ENCODE data around the gene CNNM4.

CNNM4 gene

DNA sequence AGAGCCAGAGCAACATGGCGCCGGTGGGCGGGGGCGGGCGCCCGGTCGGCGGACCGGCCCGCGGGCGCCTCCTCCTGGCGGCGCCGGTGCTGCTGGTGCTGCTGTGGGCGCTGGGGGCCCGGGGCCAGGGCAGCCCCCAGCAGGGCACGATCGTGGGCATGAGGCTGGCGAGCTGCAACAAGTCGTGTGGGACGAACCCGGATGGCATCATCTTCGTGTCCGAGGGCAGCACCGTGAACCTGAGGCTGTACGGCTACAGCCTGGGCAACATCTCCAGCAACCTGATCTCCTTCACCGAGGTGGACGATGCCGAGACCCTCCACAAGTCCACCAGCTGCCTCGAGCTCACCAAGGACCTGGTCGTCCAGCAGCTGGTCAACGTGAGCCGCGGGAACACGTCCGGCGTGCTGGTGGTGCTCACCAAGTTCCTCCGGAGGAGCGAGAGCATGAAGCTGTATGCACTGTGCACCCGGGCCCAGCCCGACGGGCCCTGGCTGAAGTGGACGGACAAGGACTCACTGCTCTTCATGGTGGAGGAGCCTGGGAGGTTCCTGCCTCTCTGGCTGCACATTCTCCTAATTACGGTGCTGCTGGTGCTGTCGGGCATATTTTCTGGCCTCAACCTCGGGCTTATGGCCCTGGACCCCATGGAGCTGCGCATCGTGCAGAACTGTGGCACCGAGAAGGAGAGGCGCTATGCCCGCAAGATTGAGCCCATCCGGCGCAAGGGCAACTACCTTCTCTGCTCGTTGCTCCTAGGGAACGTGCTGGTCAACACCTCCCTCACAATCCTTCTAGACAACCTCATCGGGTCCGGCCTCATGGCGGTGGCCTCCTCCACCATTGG, 507 bp downstream of the CNNM4 start:
- no peak for DNase-seq

DNA sequence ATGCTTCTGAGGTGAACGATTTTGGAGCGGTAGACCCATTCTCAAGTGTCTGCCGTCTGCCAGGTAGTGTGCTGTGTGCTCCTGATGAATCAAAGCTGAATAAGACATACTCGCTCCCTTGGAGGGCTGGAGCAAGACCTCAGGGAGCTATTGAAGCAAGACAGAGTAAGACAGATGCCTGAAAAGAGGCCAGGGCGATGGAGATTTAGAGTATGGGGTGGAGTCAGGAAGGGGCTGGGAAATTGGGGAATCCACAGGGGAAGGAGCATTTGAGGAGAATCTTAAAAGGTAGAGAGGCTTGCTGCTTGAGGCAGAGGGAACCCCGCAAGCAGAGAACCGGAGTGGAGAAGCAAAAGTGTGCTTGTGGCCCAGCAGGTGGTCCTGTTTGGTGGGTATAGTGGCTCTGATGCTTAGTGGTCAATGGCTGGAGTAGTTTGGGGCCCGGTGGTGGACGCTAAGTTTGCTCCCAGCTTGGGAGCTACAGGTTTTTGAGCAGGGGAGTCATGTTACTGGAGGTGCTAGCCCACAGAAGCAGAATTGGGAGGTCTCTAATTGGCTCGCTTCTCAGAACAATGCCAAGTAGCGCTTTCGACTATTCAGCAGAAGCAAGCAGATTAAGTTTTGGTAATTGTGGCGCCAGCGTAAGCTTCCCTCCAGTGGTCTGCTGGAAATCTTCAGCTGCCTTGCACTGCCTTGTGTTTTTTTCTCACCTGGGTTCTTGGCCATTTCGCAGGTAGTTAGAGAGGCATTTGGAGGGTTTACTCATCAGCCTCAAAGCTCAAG, 2.0 kb downstream of the CNNM4 start:
- DNase-seq: no peak

DNA sequence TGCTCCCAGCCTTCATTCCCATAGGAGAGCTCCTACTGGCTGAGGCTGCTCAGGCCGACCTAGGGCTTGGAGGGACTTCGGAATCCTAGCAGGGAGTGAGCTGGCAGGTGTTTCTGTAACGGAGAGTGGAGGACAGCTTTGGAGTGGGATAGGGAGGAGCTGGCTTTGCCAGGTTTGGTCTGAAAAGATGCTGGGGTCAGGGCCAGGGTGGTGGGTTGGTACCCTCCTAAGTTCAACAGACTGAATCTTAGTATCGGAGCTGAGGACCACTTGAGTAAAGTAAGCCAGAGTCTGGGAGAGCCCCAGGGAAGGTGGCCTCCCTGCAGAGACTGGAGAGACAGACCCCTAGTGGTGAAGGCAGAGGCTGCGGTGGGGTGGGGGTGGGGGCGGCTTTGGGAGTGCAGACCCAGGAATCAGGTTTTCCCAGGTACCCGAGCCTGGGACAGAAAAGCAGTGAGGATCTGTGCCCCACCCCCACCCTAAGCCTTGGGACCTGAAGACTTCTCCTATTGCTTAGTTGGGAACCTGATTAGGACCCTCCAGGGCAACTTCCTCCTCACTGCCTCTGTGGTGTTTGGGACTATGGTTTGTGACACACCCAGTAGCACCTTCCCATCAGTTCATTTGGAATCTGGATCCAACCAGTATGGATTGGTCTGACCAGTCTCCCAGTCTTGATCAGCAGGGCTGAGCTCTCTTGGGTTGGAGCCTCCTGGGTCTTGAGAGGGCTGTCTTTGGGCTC, 3.0 kb downstream of the CNNM4 start:
- DNase-seq: no peak

DNA sequence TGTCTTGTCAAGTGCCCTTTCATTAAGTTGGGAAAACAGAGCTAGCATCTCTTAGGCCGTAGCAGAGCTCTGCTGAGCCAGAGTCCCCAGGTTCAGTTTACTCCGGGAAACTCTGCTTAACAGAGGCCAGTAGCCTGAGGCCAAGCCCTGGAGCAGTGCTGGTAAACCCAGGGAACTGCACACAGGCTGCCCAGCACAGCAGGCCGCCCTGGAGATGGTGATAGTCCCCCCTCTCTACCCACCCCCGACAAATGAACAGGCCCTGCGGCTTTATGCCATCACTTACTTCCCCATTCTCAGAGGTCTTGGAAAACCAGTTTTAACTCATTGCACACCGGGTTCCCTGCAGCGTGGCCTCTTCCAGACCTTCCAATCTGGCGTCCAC, 3.5 kb downstream of the CNNM4 start:
- no peak for DNase-seq

DNA sequence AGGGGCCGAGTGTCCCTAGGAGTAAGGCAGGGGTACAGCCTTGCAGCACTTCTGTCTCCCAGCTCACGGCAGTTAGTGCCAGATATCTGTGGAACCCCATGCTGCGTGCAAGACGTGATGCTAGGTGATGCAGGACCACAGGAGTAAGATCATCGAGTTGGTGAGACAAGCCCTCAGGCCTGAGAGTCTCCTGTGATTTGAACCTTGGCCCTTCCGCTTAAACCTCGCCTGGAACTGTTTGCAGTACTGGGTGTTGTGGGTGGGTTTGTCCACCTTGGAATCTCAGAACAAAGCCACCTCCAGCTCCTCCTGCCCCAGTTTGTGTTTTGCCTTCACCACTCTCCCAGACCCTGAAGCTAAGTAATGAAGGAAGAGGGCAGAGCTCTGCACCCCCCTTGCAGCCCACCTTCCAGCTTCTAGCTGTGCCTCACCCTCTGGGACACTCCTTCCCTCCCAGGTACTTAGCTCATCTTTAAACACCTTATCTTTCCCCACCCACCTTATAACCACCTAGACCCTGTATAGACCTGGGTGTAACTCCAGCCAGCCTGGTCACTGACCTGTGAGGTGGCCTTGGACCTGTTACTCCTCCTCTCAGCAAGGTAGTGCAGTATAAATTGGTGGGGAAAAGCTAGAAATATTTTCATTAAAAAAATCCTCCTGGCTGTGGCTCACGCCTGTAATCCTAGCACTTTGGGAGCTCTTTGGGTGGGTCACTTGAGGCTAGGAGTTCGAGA, 6.6 kb downstream of the CNNM4 start:
- no peak for DNase-seq

DNA sequence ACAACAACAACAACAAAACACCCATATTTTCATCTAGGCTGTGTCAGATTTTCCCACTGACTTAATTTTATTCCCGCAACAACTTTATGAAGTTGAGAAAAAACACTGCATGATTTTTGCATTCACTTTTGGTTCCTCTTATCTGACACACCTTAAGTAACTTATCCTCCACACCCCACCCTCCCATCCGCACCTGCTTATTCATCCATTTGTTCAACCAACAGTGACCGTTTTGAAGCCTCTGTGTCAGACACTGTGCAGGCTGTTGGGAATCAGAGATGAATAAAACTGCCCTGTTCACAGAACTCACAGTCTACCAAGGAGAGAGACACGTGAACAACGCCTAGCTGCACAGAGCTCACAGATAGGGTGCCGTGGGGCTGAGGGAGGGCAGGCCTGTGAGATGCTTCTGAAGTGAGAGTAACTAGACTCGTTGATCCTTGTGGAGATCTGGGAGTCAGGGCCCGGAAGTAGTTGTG, 7.4 kb downstream of the CNNM4 start:
- no peak for DNase-seq

DNA sequence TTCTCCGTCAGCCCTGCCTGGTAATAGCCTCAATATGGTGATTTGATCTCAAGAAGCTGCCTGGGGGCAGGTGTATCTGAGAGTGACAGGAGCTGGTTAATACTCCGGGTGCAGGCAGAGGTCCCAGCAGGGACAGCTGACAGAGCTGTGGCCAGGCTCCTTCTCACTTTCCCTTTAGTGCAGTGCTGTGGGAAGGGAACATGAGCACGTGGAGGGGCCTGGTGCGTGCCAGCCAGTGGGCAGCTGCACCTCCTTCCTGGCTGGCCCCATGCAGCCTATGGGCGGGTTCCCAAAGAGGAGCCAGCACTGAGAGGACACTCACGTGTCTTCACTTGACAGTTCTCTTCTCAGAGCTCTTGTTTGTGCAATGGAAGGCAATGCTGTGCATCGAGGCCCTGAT, 9.1 kb downstream of the CNNM4 start:
- DNase-seq: no peak

DNA sequence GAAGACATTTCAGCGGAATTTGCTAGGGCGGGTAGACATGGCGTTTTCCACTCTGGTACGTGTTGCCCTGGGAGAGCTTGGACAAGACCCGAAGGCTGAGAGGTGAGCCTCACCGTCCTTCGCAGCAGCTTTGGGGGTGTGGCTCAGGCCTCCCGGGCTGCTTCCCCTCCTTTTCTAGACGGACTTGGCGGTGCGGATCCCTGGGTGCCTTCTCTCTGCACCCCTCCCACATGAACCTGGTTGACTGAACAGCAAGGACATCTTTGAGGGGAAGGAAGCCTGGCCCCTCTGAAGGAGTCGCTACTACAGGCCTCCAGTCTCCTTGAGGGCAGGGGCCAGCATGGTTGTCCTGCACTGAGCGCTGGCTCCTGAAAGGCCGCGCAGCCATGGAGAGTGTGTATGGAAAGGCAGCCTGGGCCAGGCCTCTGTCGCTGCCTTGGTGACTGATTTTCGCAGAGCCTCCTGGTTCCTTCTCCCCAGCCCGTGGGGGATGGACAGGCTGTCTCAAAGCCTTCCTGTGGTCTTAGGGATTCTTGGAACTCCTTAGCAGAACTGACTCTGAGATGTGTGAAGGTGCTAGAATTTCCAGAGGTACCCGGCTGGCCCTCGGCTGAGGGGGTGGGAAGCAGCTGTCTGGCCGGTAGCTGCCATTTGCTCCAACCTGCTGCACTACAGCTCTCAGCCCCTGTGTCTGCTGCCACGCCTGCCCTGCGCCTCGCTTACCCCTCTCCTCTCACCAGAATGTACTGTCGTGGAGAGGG, 9.9 kb downstream of the CNNM4 start:
- no peak for DNase-seq

DNA sequence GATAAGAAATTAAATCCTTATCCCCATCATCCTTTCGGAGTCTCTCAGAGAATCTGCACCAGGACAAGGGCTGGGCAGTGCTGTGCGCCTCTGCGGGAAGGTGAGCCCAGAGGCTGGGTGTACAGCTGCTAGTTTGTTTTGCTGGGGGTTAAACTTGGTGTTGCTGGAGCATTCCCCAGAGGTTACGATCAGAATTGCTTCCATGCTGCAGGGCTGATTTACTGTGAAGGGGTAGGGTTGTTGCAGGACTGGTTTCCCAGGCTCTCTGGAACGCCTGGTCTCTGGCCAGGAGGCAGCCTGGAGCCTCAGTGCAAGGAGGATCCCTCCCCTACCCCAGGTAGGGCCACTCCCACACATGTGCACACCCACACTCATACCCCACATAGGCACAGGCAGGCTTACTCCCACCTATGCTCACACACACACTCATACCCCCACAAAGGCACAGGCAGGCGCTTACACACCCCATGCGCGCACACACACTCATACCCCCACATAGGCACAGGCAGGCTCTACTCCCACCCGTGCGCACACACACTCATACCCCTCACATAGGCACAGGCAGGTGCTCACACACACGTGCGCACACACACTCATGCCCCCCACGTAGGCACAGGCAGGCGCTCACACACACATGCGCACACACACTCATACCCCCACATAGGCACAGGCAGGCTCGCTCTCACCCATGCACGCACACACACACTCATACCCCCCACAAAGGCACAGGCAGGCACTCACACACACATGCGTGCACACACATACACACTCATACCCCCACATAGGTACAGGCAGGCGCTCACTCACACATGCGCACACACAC, 11.3 kb downstream of the CNNM4 start:
- DNase-seq: no peak

DNA sequence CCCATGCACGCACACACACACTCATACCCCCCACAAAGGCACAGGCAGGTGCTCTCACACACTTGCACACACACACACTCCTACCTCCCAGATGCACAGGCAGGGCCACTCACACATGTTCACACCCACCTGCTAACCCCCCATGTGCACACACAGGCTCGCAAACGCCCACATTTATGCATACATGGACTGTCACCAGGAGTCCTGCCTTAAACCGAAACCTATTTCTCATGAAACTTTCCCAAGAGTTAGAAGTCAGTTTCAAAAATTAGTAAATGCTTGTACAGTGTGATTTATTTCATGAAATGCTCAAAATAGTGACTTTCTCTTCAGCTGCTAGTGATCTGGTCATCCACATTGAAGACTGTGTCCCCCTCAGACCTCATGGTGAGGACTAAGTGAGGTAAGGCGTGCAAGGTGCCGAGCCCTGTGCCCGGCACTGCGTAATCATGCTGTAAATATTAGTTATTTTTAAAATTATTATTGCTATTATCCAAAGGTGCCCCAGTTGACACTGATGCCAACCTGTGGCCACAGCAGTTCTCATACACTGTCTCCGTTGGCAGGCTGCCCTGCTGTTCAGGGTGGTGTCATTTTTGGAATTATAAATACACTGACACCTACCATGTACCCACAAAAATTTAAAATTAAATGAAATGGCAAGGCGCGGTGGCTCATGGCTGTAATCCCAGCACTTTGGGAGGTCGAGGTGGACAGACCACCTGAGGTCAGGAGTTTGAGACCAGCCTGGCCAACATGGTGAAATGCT, 12.4 kb downstream of the CNNM4 start:
- DNase-seq: no peak

DNA sequence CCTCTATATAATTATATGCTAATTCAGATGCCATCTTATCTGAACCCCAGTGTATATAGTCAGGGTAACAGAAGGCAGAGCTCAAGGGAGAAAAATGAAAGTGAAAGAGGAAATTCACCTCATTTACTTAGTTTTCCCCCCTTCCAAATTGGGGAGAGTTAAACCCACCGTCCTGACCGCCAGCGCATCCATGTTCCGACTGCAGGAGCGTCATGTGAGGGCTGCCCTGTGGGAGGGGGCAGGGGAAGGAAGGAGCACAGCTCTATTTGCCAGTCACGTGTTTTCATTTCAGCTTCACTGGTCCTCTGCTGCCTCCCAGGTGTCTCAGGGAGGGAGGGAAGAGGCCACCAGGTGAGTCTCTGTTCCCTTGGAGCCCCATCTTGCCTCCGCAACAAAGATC, 13.2 kb downstream of the CNNM4 start:
- peak; percentile 32 for DNase-seq

DNA sequence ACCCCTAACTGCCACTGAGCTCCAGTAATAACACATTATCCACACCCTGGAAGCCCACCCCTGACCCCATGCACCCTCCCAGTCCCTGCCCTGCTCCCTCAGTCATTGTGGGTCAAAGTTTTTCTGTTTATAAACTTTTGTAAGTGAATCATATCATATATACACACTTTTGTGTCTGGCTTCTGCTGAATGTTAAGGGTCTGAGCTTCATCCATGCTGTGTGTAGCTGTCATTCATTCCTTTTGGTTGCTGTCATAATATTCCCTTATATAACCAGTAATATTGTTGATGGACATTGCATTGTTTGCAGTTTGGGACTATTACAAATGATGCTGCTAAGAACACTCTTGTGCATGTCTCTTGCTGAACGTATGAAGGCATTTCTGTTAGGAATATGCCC, 14.5 kb downstream of the CNNM4 start:
- DNase-seq: no peak

DNA sequence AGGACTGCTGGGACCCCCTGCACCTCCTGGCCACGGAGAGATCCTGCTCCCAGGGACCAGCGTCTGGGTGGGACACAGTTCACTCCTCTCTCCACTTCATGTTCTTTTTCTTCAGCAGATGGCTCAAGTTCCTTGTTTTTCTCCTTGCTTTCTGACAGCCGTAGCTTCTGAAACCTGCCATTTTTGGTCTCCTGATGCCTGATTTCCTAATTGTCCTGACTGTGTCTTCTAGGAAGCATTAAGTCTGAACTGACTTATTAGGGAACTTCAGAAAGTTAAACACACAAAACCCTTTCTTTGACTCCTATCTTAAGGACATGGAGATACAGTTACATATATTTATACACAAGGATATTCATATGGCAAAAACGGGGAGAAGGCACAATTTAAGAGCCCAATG, 22.7 kb downstream of the CNNM4 start:
- DNase-seq: no peak

DNA sequence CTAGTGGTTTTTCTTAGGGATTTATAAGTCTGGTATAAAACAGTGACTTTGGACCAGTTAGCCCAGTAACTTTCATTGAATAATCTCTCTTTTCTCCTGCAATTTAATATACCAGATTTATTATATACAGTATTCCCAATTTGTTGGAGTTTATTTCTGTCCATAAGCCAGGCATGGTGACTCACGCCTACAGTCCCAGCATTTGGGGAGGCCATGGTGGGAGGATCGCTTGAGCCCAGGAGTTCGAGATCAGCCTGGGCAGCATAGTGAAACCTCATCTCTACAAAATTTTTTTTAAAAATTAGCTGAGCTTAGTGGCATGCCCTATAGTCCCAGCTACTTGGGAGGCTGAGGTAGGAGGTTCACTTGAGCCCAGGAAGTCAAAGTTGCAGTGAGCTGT, 26.7 kb downstream of the CNNM4 start:
- no peak for DNase-seq

DNA sequence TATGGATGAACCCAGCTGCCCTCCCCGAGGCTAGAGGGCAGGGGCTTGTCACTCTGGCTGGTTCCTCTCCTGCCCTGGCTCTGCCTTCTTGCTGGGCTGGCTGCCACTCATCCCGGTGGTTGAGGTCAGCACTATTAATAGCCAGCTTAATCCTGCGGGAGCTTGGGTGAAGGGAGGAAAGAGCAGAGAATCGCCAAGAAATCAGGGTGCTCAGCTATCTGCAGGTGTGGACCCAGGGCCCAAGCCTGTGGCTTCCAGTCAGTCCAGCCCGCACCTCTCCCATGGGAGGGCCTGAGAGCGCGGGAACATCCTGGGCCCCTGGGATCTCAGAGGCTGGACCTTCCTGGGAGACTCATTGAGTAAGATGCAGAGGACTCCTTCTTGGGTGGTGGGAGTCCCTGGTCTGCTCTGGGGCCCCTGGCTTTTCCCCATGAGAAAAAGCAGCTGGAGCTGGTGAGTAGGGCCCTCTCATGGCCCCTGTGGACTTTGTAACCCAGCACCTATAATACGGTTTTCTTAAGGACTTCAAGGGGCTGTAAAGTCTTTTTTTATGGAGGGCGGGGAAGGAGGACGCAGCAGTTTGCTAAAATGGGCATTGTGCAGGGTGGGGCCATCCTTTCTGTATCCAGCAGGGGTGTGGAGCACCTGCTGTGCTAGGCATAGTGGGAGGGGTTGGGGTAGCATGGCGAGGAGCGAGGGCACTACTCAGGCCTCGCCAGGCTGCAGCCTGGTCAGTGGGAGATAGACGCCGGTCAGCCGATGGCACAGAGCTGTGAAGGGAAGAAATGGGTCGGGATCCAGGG, 27.9 kb downstream of the CNNM4 start:
- no peak for DNase-seq

DNA sequence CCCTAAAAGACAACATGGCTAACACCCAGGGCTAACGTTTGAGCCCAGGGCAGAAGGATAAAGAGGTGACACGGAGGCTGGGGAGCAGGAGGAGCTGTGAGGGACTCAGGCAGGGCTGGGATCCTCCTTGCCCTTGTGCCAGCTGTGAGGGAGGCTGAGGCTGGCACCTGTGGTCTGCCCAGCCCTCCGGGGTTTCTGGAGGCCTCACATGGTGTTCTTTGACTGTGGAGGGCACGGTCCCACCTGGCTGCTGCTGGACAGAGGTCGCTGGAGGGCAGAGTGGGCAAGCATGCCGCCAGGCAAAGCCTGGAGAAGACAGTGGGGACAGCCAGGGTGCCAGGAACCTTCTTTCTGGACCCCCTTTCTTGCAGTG, 28.5 kb downstream of the CNNM4 start:
- DNase-seq: no peak

DNA sequence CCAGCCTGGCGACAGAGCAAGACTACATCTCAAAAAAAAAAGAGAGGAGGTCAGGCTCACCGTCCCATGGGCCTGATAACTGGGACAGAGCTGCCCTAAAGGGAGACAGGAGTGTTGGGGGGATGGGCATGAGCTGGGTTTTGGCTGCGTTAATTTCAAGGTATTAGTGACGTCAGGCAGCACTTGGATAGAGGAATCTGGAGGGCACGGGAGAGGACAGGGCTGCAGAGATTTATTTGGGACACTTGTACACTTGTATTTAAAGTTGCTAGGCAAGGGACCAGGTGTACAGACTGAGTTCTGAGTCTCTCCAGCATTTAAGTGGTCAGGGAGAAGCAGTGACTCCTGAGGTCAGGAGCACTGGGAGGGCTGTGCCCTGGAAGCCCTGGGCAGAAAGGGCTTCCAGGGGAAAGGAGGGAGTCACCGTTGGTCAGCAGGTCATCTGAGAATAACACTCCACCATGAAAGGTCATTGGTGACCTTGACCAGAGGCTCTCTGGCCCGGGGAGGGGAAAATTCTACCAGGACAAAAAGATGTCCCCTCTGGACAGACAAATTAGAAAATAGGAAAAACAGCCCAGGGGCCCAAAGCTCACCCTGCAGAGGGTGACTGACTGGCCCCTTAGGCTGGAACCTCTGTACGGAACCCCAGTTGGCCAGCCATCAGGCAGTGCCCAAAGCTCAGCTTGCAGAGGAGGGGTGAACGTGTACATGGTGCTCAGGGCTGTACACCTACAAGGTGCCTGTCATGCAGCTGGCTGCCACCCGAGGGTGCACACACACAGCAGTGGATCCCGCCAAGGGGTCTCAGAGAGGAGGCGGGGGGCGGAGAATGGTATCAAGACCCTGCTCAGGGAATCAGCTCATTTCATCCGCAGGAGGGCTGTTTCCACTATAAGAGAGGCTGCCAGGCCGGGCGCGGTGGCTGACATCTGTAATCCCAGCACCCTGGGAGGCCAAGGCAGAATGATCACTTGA, 32.4 kb downstream of the CNNM4 start:
- no peak for DNase-seq

DNA sequence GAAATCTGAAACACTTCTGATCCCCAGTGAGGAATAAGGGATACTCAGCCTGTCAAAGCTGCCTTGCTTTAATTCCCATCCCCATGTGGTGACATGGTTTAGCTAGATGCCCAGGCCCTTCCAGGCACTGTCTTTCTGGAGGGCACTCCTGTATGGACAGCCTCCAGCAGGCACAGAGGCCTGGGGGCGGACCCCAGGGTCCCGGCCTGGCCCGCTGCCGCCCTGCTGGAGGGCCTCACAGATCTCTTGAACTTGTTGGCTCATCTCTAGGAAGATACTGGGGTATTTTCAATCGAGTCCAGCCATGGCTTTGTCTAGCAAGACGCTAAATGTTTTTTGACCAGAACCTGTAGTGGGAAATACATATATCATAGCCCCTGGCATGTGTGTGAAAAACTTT, 34.4 kb downstream of the CNNM4 start:
- no peak for DNase-seq
